ENCODE measurements around the gene IRF4.
"Not testable (repeated sequence)": the region's sequence is repeated elsewhere in the genome, so short reads cannot be mapped to it uniquely, and the experiment has no call there.

The IRF4 gene

DNA sequence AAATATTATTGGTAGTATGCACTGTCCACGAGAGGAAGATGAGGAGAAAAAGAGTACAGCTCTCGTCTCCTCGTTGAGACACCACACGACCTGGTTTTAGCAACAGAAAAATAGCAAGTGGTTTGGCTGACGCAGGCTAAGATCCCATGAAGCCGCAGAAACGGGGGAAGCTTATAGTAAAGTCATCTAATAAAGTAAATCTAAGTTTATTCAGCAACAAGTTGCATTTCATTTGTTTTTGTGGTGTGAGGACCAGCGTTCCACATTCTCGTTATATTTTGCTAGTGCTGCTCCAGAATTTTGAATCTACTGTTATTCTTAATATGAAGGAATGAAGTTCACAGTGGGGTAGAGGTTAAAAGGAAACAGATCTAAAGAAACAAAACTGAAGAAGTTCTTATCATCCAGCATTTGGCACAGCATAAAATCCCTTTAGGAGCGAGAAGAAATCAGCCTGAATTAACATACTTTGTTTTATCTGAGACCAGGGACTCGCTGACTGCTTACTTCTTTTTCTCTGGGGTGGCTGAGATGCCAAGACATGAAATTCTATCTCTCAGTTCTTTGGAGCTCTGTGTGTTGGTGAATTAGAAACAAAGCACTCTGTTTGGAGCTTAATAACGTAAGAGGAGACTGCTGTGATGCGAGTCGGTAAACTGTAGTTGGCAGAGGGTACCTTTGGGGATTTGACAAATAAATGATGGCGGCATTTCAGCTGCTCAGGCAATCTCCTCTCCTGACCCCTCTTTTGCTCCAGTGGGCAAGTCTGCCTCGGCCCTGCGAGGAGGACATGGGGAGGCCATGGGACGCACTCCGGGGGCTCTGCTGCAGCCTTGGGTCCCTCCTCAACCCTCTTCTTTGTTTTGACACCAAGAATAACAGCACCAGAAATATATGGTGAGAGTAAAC is 24.9 kb upstream of the IRF4 start:
- DNase-seq (ENCODE audit: low read depth): no peak

DNA sequence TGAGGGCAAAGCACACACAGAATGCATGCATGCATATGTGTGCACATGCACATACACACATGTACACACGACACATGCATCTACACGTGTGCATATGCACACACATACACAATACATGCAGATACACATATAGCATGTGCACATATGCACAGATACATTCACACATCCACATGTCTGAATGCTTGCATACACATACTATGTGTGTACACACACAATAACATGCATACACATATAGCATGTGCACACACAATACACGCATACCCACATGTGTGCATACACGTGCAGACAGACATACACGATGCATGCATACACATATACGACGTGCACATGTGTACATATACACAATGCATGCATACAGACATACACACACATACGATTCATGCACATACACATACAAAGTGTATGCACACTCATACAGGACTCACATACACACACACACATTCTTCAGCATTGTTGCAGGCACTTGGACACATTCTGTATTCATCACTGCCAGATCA is 24.2 kb upstream of the IRF4 start:
- DNase-seq (ENCODE audit: low read depth): no peak

DNA sequence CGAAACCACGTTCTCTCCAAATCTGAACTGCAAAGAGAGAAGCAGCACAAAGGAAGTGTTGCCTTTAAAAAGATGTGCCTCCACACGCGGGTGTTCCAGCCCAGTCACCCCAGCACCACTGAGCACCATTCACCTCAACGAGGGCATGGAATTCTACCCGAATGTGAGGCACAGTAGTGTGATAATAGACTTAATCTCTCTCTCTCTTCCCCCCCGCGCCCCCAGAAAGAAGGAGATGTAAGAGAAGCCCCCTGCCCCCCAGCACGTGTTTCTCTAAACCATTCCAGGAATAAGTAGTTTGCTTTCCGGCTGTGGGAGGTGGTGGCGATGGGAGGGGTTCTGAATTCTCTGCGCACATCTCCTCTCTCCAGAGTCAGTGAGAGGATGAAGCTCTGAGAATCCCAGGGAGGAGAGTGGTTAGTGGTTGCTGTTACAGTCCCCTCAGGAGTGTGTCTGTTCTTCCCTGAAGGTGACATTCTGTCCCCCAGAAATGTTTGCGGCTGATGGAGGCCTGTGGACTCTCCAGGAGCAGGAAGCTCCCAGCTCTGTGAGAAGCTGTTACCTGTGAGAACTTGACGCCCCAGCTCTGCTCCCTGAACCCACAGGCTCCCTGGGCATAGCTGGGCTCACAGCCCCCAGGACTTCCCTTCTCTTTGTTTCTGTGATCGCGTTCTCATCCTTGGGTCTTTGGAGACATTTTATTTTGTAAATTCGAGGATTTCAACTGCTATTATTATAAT is 23.5 kb upstream of the IRF4 start:
- no peak for DNase-seq (ENCODE audit: low read depth)

DNA sequence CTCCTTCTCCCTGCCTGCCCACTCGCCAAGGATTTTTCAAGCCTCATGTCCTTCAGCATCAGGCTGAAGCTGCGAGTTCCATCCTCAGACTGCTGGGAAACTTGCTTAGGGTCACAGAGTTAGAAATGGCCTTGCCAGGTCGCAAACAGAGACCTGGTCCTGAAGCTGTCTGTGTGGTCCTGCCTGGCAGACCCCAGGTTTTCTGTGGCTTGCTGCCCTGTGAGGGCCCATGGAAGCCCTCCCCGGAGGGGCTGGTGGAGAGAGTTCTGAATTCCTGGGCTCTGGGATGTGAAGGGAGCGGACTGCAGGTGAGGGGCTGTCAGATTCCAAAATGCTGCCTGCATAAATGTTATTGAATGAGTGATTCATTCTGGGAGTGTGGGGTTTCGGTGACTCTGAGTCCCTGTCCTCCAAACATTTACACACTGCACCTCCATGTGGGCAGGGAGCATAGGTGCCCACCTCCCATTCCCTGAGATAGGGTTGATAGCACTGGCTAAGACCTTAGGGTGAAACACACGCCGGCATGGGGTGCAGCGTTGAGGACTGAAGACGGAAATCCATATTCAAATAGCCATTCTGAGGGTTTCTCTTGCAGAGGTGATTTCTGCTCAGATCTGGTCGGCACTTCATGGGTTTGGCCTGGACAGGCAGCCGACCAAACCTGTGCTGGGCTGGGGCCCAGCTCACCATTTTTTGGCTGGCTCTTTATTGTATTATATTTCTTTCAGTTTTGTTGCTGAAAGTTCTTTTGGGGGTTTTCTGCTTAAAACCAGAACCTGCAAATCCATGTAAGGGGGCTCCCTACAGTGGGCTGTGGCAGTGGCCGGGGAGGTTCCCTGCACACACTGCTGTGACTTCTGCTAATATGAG is 21.8 kb upstream of the IRF4 start:
- no peak for DNase-seq (ENCODE audit: low read depth)

DNA sequence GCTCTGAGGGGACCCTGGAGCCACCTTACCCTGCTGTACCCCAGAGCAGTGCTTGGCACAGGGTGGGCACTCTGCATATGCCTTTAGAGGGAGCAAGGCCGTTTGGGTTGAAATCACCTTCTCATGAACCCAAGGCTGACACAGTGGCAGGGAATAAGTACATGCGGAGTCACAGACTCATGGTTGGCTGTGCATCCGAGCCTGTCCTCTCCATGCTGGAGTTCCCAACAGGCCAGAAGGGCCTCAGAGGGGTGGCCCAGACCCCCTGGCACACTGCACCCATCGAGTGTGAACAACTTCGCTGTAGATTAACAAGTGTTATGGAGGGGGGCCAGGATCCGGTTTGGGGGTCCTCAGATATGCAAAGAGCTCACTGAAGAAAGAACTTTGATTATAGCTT is 21.0 kb upstream of the IRF4 start:
- DNase-seq (ENCODE audit: low read depth): no peak

DNA sequence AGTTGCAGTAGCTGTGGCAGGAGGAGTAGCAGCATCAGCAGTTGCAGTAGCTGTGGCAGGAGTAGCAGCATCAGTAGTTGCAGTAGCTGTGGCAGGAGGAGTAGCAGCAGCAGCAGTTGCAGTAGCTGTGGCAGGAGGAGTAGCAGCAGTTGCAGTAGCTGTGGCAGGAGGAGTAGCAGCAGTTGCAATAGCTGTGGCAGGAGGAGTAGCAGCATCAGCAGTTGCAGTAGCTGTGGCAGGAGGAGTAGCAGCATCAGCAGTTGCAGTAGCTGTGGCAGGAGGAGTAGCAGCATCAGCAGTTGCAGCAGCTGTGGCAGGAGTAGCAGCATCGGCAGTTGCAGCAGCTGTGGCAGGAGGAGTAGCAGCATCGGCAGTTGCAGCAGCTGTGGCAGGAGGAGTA is 19.7 kb upstream of the IRF4 start:
- not testable (repeated sequence) for DNase-seq (ENCODE audit: low read depth)

DNA sequence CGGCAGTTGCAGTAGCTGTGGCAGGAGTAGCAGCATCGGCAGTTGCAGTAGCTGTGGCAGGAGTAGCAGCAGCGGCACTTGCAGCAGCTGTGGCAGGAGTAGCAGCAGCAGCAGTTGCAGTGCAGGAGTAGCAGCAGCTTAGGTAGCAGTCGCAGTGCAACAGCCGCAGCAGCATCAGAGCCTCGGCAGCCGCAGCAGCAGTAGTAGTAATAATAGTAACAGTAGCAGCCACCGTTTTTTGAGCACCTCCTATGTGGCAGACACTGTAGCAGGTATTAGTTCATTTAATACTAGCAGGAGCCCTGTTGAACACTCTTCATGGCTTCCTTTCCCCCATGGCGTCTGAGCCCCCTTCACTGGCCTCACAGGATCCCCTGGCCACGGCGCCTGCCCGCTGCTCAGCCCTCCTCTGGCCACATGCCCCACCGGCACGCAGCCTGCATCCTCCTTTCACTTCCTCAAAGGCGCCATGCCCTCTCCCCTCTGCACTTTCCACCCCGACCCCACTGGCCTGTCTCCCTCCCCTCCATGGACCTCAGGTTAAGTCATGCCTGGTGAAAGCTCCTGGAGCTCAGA is 19.1 kb upstream of the IRF4 start:
- no peak for DNase-seq (ENCODE audit: low read depth)

DNA sequence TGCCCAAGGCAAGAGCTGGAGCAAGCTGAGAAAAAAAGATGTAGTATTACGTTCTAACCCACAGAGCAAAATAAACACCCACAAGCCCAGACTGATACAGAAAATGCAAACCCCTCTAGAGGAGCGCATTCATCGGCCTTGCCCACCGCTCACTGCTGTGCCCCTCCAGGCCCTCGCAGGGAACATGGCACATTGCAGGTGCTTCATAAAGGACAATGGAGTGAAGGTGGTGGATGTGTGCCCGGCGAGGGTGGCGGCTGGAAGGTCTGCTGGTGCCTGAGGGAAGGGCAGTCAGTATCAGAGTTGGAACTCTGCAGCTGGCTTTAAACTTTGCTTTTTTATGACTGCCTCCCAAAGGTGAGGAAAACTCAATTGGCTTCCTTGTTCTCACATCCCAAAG is 18.5 kb upstream of the IRF4 start:
- no peak for DNase-seq (ENCODE audit: low read depth)

DNA sequence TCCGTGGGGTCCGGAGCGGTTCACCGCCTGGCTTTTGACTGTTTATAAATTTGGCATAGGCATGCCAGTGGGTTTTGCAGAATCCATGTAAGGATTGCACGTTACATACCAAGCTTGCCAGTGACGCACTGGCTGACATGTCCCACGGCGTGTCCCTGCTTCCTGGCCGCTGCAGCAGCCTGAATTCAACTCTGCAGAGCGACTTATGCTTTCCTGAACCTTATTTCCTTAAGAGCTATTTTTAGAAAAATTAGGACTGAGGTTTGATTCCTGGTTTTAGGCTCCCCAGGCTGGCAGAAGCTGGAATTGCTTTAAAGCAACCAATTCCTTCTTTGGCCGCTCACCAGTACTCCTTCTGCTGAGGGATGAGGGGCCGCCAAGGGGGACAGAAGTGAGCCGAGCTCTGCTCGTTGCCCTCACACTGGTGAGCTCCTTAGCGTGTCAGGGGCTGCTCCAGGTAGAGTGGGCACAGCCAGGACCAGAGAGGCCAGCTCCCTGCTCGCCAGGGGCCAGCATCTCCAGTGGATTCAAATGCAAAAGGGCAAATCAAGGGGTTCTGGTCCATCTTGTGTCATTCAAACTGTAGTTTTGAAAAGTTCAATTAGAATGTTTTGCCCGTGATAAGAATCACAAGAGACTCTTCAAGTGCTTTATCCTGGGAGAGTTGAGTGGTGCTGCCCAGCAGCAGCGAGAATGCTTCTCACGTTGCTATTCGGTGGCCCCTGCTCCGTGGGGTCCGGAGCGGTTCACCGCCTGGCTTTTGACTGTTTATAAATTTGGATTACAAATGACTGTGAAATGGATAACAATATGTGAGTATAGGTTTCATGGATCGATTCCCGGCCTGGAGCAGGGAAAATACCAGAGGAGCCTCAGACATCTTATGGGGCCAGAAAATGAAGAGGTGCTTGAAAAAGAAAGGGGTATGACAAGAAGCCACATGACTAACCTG is 17.5 kb upstream of the IRF4 start:
- no peak for DNase-seq (ENCODE audit: low read depth)

DNA sequence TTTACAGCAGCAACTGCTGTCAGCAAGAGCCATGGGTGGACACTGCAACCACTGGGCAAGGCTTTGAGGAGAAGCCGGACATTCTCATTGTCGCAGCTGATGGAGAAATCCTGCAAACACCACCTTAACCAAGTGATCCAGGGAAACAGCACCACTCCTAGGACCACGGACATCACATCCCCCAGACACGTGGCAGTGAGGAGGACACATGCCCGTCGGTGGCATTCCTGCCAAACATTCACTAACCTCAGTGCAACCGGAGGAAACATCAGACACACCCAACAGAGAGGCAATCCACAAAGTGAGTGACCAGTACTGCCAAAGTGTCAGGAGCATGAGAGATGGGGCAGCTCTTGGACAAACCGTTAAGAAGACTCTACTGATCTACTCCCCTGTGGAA is 16.6 kb upstream of the IRF4 start:
- DNase-seq (ENCODE audit: low read depth): no peak

DNA sequence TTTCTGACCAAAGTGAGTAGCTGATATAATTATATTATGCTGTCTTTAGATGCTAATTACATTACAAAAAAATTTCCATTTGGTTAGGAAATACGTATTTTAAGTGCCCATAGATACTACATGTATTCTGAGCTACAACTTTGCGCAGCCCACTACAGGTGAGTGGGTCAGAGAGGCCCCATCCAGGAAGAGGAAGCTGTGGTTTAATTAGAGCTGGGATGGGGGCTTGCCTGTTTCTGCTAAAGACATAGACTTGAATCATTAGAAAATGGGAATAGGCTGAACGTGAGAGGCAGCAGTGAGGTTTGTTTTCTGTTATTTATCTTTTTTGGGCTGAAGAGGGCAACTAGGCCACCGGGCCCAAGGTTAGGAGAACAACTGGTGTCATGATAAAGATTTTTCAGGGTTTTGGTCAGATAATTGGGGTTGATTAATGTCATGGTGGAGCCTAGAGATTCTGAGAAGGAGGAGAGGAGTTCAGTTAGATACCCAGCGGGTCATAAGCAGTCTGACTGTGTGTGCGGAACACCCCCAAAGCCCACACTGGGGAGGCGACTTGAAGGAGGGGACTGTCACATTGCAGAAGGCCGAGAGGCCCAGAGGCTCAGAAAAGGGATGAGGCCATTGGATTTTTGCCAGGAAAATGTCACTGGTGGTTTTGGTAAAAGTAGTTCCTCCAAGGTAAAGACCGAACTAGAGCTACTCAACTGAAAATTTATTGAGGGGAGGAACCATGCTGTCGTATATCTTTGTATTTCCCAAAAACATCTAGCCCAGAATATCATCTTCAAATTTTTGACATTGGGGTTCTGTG is 14.5 kb upstream of the IRF4 start:
- no peak for DNase-seq (ENCODE audit: low read depth)

DNA sequence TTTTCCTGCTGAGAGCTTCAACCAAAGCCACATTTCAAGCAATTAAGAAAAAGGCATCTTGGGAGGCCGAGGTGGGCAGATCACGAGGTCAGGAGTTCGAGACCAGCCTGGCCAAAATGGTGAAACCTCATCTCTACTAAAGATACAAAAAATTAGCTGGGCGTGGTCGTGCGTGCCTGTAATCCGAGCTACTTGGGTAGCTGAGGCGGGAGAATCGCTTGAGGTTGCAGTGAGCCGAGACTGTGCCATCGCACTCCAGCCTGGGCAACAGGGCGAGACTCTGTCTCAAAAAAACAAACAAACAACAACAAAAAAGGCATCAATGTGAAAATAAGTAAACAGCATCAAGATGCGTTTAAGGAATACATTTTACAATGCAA is 13.9 kb upstream of the IRF4 start:
- not testable (repeated sequence) for DNase-seq (ENCODE audit: low read depth)

DNA sequence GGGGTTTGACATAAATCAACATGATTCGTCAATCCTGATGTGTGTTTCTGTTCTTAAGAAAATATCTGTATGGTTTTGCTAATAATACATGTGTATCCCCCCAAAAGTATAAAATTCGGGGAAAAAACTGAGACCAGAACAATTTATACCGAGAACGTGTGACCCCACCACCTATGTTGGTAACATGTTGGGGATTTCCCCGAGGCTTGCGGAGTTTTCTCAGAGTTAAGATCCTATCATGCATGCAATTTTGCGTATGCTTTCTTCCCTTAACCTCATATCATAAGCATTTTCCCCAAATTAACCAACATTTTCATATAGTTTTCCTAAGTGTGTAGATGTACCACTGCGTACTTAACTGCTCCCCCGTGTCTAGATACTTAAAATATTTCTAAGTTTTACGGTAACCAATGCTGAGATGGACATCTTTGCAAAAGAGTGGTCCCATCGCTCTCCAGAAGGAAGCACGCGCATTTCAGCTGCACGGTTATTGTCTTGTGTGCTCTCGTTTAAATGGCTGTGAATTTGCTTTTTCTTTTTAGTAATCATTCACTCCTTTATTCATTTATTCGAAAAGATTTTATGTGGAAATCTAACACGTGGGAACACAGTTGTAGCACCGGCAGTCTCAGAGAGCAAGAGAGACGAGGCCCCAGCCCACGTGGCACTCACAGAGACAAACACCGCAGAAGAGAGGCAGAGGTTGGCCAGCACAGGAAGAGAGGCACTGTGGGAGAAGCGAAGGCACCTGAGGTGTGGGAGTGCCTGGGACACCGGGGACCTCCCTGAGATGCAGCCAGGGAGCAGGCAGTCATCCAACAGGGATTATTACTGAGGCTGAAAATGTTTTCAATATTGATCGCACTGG is 13.2 kb upstream of the IRF4 start:
- DNase-seq (ENCODE audit: low read depth): no peak

DNA sequence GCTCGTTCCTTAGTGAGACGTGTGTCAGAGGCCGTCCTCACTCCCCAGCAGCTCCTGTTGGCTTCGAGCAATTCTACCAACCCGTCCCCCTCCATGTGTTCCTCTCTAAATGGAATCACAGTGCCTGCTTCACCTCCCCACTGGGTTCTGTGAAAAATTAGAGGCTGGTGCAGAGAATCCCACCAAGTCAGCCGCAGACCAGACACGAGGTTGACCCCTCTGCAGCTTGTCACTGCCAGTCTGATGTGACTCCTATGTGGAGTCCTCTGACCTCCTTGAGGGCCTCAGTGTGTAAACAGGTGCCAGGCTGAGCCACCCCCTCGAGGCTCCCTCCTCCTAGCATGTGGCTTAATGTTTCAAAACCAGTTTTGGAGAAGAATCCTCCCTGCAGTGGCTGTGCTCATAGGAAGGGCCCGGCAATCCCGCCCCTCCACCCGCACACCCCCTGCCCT is 12.6 kb upstream of the IRF4 start:
- no peak for DNase-seq (ENCODE audit: low read depth)

DNA sequence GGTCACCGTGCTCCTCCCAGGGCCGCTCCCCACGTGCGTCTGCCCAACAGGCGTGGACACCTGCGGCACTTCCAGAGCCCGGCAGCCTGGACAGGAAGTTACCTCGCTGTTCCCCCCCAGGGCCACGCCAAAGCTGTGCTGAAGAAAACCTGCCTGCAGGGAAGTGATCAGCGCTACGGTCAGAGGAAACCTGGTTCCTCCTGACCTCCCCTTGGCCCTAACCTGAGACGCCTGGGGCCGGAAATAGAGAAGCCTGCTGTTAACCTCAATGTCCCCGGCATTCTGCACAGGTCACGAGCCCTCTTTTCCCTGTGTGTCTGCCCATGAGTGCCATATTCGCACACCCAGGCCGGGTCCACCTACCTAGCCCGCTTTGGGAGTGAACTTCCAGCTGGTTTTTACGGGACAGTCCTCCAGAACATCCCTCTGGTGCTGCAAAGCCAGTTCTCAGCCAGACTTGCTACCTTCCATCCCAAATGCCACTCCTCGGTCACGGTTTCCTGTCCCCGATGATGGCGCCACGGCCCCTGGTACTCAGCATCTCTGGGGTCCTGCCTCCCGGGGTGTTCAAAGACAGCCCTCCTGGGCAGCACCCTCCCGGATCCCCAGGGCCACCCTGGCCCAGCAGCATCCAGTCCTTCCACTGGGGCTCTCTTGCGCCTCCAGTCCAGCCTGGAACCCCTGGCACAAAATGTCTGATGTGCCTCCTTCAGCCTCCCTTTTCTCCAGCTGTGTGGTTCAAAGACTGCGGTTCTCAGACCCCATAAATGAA is 12.0 kb upstream of the IRF4 start:
- no peak for DNase-seq (ENCODE audit: low read depth)

DNA sequence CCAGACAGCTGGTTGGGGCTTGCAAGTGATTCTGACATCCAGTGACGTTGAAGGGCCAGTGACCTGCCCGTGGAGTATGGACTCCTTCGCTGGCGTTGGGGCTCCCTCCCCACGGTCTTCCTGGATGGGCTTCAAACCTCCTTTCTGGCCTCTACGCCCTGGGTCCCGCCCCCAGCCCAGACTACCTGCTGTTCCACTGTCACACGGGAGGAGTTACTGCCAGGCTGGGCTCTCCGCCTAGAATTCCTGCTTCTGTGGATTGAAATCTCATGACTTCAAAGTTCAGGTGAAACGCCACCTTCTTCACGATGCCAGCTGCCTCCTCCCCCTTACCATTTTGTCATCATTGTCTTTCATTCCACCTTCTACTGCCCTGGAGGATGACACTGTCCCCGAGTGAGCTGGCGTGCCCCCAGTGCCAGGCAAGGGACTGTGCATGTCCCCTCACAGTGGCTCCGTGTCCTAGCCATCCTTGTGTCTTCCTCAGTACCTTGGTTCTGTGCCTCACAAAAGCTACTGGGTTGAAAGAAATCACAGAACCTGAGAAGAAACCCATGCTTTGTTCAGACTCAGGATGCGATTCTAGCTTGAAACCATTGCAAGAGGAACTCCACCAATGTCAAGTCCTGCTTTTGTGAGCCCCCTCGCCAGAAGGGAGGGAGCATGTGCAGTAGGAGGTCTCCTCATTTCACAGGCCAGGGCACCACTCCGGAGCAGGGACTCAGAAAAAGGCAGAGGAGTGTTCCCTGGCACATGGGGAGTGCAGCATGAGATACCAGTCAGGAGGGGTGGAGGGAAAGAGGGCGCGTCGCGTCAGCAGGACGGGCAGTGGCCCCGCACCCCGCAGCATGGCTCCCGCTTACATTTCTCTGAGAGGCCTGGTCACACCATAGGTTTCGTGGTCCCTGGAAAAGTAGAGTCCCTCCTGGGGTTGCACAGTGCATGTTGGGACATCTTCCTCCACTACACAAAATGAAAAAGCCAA is 11.0 kb upstream of the IRF4 start:
- no peak for DNase-seq (ENCODE audit: low read depth)

Measured in amniotic epithelial cell (primary cell).